HEK293 (cell line): Measurements from ENCODE around the gene PHGDH.

Source experiments
- AEBP2 ChIP-seq: fragments of 450-650 bp; formaldehyde crosslinking; IDR thresholded peaks from 2 replicates; pipeline ENCODE4 v1.5.1; 2016; ENCODE audit warnings: missing biosample characterization, missing genetic modification characterization, borderline replicate concordance
- FEZF1 ChIP-seq: fragments of 450-650 bp; formaldehyde crosslinking; IDR thresholded peaks from 2 replicates; pipeline ENCODE4 v1.5.1; 2016; ENCODE audit warnings: missing biosample characterization, missing genetic modification characterization
- KLF16 ChIP-seq: fragments of 450-650 bp; formaldehyde crosslinking; IDR thresholded peaks from 2 replicates; pipeline ENCODE4 v1.5.1; 2017; ENCODE audit warnings: missing biosample characterization, missing genetic modification characterization
- KLF9 ChIP-seq: fragments of 450-650 bp; formaldehyde crosslinking; IDR thresholded peaks from 2 replicates; pipeline ENCODE4 v1.5.1; 2016; ENCODE audit warnings: missing biosample characterization, missing genetic modification characterization, low read depth
- SCRT2 ChIP-seq: fragments of 450-650 bp; formaldehyde crosslinking; IDR thresholded peaks from 2 replicates; pipeline ENCODE4 v1.5.1; 2016; ENCODE audit warnings: missing biosample characterization, missing genetic modification characterization
- SP2 ChIP-seq: fragments of 450-650 bp; formaldehyde crosslinking; IDR thresholded peaks from 2 replicates; pipeline ENCODE4 v1.5.1; 2016; ENCODE audit warnings: missing biosample characterization, missing genetic modification characterization
- SP3 ChIP-seq: fragments of 450-650 bp; formaldehyde crosslinking; IDR thresholded peaks from 2 replicates; pipeline ENCODE4 v1.5.1; 2016; ENCODE audit warnings: missing biosample characterization, missing genetic modification characterization
- ZBTB21 ChIP-seq: fragments of 450-650 bp; formaldehyde crosslinking; IDR thresholded peaks from 2 replicates; pipeline ENCODE4 v1.5.1; 2017; ENCODE audit warnings: missing biosample characterization, missing genetic modification characterization
- ZNF140 ChIP-seq: fragments of 450-650 bp; formaldehyde crosslinking; IDR thresholded peaks from 2 replicates; pipeline ENCODE4 v1.5.1; 2016; ENCODE audit warnings: missing biosample characterization, missing genetic modification characterization
- ZNF239 ChIP-seq: fragments of 450-650 bp; formaldehyde crosslinking; IDR thresholded peaks from 2 replicates; pipeline ENCODE4 v1.5.1; 2016; ENCODE audit warnings: missing biosample characterization, missing genetic modification characterization
- TF ChIP-seq, protein P1 (sequence below): fragments of 450-650 bp; formaldehyde crosslinking; IDR thresholded peaks from 2 replicates; pipeline ENCODE4 v1.5.1; 2016; ENCODE audit warnings: missing biosample characterization, missing genetic modification characterization
- TF ChIP-seq, protein P2 (sequence below): sonication (generic); formaldehyde crosslinking; IDR thresholded peaks from 2 replicates; pipeline ENCODE4 v1.8.1; 2022; ENCODE audit warnings: mild to moderate bottlenecking, moderate library complexity, missing genetic modification reagents
- TF ChIP-seq, protein P3 (sequence below): fragments of 450-650 bp; formaldehyde crosslinking; IDR thresholded peaks from 2 replicates; pipeline ENCODE4 v1.5.1; 2016; ENCODE audit warnings: missing biosample characterization, missing genetic modification characterization

DNA sequence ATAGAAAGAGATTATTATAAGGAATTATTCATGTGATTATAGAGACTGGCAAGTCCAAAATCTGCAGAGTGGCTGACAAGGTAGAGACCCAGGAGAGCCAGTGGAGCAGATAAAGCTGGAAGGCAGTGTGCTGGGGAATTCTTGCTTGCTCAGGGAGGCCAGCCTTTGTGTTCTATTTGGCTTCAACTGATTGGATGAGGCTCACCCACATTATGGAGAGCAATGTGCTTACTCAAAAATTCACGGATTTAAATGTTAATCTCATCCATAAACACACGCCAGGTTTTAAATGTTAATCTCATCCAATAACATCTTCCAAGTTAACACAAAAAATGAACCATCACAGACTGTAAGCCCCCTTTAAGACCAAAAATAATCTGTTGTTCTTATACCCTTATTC is 30.2 kb upstream of the PHGDH start:
- TF ChIP-seq, protein P1, sequence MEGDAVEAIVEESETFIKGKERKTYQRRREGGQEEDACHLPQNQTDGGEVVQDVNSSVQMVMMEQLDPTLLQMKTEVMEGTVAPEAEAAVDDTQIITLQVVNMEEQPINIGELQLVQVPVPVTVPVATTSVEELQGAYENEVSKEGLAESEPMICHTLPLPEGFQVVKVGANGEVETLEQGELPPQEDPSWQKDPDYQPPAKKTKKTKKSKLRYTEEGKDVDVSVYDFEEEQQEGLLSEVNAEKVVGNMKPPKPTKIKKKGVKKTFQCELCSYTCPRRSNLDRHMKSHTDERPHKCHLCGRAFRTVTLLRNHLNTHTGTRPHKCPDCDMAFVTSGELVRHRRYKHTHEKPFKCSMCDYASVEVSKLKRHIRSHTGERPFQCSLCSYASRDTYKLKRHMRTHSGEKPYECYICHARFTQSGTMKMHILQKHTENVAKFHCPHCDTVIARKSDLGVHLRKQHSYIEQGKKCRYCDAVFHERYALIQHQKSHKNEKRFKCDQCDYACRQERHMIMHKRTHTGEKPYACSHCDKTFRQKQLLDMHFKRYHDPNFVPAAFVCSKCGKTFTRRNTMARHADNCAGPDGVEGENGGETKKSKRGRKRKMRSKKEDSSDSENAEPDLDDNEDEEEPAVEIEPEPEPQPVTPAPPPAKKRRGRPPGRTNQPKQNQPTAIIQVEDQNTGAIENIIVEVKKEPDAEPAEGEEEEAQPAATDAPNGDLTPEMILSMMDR (tag by site-specific recombination), result no peak
- TF ChIP-seq AEBP2 (tag by site-specific recombination) (no peak), FEZF1 (tag by site-specific recombination) (no peak), SP2 (tag by site-specific recombination) (no peak), SP3 (no peak), KLF16 (no peak), ZNF140 (tag by site-specific recombination) (no peak), ZBTB21 (tag by site-specific recombination) (no peak), ZNF239 (tag by site-specific recombination) (no peak), KLF9 (no peak), SCRT2 (tag by site-specific recombination) (no peak)
- TF ChIP-seq, protein P2, sequence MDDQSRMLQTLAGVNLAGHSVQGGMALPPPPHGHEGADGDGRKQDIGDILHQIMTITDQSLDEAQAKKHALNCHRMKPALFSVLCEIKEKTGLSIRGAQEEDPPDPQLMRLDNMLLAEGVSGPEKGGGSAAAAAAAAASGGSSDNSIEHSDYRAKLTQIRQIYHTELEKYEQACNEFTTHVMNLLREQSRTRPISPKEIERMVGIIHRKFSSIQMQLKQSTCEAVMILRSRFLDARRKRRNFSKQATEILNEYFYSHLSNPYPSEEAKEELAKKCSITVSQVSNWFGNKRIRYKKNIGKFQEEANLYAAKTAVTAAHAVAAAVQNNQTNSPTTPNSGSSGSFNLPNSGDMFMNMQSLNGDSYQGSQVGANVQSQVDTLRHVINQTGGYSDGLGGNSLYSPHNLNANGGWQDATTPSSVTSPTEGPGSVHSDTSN (CRISPR knock-in tag), result no peak
- TF ChIP-seq, protein P3, sequence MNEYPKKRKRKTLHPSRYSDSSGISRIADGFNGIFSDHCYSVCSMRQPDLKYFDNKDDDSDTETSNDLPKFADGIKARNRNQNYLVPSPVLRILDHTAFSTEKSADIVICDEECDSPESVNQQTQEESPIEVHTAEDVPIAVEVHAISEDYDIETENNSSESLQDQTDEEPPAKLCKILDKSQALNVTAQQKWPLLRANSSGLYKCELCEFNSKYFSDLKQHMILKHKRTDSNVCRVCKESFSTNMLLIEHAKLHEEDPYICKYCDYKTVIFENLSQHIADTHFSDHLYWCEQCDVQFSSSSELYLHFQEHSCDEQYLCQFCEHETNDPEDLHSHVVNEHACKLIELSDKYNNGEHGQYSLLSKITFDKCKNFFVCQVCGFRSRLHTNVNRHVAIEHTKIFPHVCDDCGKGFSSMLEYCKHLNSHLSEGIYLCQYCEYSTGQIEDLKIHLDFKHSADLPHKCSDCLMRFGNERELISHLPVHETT (tag by site-specific recombination), result no peak
